Neural cell (in vitro differentiated cells): ENCODE measurements around the gene ICAM3. TPM values are rescaled to one million over a fixed set of nuclear protein-coding genes. Genes with fewer than 3 reads are reported as not detected.

Source experiments
- H2AFZ ChIP-seq: fragments of 200-600, 300-800 bp; sonication (generic), shearing (Covaris generic); 2 replicates; pipeline ENCODE4 v1.6.0; 2014; ENCODE audit warnings: low read depth, mild to moderate bottlenecking, antibody characterized with exemption, low read length, moderate library complexity
- H3F3A ChIP-seq: fragments of 200-600 bp; shearing (Covaris generic); 2 replicates; pipeline ENCODE4 v1.6.1; 2016; ENCODE audit warnings: mild to moderate bottlenecking, moderate library complexity, mixed read lengths, antibody characterized with exemption, low read length; ENCODE audit not compliant: insufficient read depth, poor library complexity, severe bottlenecking
- H3K27ac ChIP-seq: fragments of 200-600, 300-800 bp; sonication (generic), shearing (Covaris generic); 2 replicates; pipeline ENCODE4 v1.5.1; 2014; ENCODE audit warnings: mild to moderate bottlenecking, low read length, moderate library complexity
- H3K27me3 ChIP-seq: fragments of 300-800, 200-600 bp; sonication (generic), shearing (Covaris generic); 2 replicates; pipeline ENCODE4 v1.6.0; 2014; ENCODE audit warnings: mild to moderate bottlenecking, low read depth, low read length, moderate library complexity; ENCODE audit not compliant: insufficient read depth
- H3K36me3 ChIP-seq: fragments of 300-800, 200-600 bp; sonication (generic), shearing (Covaris generic); 2 replicates; pipeline ENCODE4 v1.5.1; 2014; ENCODE audit warnings: mild to moderate bottlenecking, antibody characterized with exemption, low read length, moderate library complexity; ENCODE audit not compliant: insufficient read depth
- H3K4me2 ChIP-seq: fragments of 300-800, 200-600 bp; sonication (generic), shearing (Covaris generic); 2 replicates; pipeline ENCODE4 v1.6.0; 2014; ENCODE audit warnings: mild to moderate bottlenecking, low read length
- H3K4me3 ChIP-seq: fragments of 300-800, 200-600 bp; sonication (generic), shearing (Covaris generic); 2 replicates; pipeline ENCODE4 v1.5.1; 2014; ENCODE audit warnings: mild to moderate bottlenecking, low read length, moderate library complexity
- H3K79me2 ChIP-seq: fragments of 200-600 bp; shearing (Covaris generic); replicated peaks from 2 replicates; pipeline ENCODE4 v1.6.0; 2014; ENCODE audit warnings: mild to moderate bottlenecking, low read length, moderate library complexity; ENCODE audit not compliant: insufficient read depth
- H3K9ac ChIP-seq: fragments of 300-800, 200-600 bp; sonication (generic), shearing (Covaris generic); 2 replicates; pipeline ENCODE4 v1.6.1; 2016; ENCODE audit warnings: mild to moderate bottlenecking, low read length, mixed read lengths
- H3K9me2 ChIP-seq: fragments of 200-600 bp; shearing (Covaris generic); 2 replicates; pipeline ENCODE4 v1.6.1; 2016; ENCODE audit warnings: mild to moderate bottlenecking, low read length, mixed read lengths; ENCODE audit not compliant: insufficient read depth
- H3K9me3 ChIP-seq: fragments of 200-600, 300-800 bp; sonication (generic), shearing (Covaris generic); 2 replicates; pipeline ENCODE4 v1.6.1; 2016; ENCODE audit warnings: mild to moderate bottlenecking, mixed run types, low read length, moderate library complexity, mixed read lengths
- H4K20me1 ChIP-seq: fragments of 200-600 bp; shearing (Covaris generic); 2 replicates; pipeline ENCODE4 v1.6.1; 2016; ENCODE audit warnings: mild to moderate bottlenecking, mixed run types; ENCODE audit not compliant: insufficient read depth
- EP300 ChIP-seq: fragments of 450-650 bp; conservative IDR thresholded peaks from 2 replicates; pipeline ENCODE4 v1.6.1; 2014; ENCODE audit warnings: antibody characterized with exemption, mild to moderate bottlenecking, moderate library complexity; ENCODE audit not compliant: poor library complexity, severe bottlenecking
- EZH2 ChIP-seq: fragments of 200-600, 300-800 bp; shearing (Covaris generic), sonication (generic); IDR thresholded peaks from 2 replicates; pipeline ENCODE4 v1.6.1; 2014; ENCODE audit warnings: antibody characterized with exemption, low read length, borderline replicate concordance, mild to moderate bottlenecking; ENCODE audit not compliant: insufficient read depth, poor library complexity, severe bottlenecking
- MXI1 ChIP-seq: fragments of 450-650 bp; conservative IDR thresholded peaks from 2 replicates; pipeline ENCODE4 v1.6.1; 2014; ENCODE audit warnings: antibody characterized with exemption, mild to moderate bottlenecking; ENCODE audit not compliant: poor library complexity, severe bottlenecking
- POLR2AphosphoS5 ChIP-seq: IDR thresholded peaks from 2 replicates; pipeline ENCODE4 v1.6.1; 2012
- RAD21 ChIP-seq: fragments of 450-650 bp; conservative IDR thresholded peaks from 2 replicates; pipeline ENCODE4 v1.6.1; 2014; ENCODE audit warnings: antibody characterized with exemption, mild to moderate bottlenecking, moderate library complexity
- SMC3 ChIP-seq: fragments of 450-650 bp; conservative IDR thresholded peaks from 2 replicates; pipeline ENCODE4 v1.6.1; 2014; ENCODE audit warnings: antibody characterized with exemption, mild to moderate bottlenecking, moderate library complexity; ENCODE audit not compliant: poor library complexity
- TAF1 ChIP-seq: IDR thresholded peaks from 2 replicates; pipeline ENCODE4 v1.6.1; 2012; ENCODE audit warnings: low read depth
- polyA plus RNA-seq: library from polyadenylated mRNA; depleted of rRNA; stranded (reverse); fragments of >200 nt; gene quantifications from 2 replicates; pipeline ENCODE4 v1.2.3, GENCODE V29; 2014
- TF ChIP-seq, protein P1 (sequence below): fragments of 450-650 bp; IDR thresholded peaks from 2 replicates; pipeline ENCODE4 v1.5.1; 2014; ENCODE audit warnings: antibody characterized with exemption, mild to moderate bottlenecking, moderate library complexity; ENCODE audit not compliant: poor library complexity, severe bottlenecking
- TF ChIP-seq, protein P2 (sequence below): IDR thresholded peaks from 2 replicates; pipeline ENCODE4 v1.6.1; 2012; ENCODE audit warnings: borderline replicate concordance

The ICAM3 gene
- polyA plus RNA-seq, 1 donor from 2014 or later = 0.53 TPM

DNA sequence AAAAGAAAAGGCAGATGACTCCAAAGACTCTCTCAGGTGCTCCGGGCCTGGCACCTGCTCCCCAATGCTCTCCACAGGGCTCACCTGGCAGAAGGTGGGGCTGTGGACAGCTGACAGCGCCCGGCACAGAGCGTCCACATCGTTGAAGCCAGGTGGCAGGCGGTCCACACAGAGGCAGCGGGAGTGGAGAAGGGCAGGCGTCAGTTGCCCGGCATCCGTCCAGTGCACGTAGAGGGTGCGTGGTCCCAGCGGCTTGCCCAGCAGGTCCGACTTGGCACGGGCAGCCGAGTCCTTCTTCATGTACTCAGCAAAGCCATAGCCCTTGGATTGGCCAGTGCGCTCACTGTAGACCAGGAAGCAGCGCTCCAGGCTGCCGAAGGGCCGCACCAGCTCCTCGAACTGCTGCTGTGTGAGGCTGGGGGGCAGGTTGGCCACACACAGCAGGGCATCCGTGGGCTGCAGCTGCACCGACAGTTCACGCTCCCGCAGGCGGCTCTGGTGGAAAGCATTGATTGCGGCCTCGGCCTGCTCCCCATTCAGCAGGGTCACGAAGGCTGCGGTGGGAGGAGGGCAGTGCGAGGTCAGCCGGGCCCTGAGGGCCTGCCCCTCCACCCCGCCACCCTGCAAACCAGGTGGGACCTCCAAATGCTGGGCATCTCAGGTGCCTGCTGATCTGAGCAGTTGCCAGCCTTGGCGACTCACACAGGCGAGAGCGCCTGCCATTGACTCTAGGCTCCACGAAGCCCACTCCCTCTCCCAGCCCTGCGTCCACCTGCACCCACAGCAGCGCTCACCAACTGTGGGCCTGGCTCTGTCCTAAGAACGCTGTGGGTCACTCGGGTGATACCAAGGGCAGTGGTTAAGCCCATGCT lies 10.6 kb downstream of the ICAM3 start:
- H3K36me3 ChIP-seq = no peaks in the 10 kb centered on the region
- H4K20me1 ChIP-seq = no peaks in the 10 kb centered on the region
- peaks cover 22% of the 10 kb centered on the region for H3K79me2 ChIP-seq

DNA sequence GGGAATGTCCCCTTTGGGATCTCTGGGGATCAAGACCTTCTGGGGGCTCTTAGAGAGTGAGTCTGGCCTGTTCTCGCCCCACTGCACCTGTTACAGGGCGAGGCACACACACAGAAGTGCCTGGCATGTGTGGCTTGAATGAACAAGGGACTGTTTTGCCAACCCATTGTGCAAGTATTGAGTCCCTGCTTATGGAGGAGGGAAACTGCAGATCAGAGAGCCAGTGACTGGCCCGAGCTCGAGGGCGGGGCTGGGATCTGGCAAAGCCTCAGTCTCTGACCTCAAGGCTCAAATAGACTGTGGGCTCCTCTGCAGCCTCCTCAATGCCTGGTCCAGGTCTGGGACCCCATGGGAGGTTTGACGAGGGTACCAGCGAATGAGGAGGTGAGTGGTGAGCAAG lies 11.6 kb downstream of the ICAM3 start:
- no peaks in the 10 kb centered on the region for H3F3A ChIP-seq
- TF ChIP-seq TAF1 = no peak
- TF ChIP-seq, protein P1, sequence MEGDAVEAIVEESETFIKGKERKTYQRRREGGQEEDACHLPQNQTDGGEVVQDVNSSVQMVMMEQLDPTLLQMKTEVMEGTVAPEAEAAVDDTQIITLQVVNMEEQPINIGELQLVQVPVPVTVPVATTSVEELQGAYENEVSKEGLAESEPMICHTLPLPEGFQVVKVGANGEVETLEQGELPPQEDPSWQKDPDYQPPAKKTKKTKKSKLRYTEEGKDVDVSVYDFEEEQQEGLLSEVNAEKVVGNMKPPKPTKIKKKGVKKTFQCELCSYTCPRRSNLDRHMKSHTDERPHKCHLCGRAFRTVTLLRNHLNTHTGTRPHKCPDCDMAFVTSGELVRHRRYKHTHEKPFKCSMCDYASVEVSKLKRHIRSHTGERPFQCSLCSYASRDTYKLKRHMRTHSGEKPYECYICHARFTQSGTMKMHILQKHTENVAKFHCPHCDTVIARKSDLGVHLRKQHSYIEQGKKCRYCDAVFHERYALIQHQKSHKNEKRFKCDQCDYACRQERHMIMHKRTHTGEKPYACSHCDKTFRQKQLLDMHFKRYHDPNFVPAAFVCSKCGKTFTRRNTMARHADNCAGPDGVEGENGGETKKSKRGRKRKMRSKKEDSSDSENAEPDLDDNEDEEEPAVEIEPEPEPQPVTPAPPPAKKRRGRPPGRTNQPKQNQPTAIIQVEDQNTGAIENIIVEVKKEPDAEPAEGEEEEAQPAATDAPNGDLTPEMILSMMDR = no peak
- no peak for TF ChIP-seq MXI1
- TF ChIP-seq EP300 = no peak
- no peak for TF ChIP-seq RAD21
- TF ChIP-seq, protein P2, sequence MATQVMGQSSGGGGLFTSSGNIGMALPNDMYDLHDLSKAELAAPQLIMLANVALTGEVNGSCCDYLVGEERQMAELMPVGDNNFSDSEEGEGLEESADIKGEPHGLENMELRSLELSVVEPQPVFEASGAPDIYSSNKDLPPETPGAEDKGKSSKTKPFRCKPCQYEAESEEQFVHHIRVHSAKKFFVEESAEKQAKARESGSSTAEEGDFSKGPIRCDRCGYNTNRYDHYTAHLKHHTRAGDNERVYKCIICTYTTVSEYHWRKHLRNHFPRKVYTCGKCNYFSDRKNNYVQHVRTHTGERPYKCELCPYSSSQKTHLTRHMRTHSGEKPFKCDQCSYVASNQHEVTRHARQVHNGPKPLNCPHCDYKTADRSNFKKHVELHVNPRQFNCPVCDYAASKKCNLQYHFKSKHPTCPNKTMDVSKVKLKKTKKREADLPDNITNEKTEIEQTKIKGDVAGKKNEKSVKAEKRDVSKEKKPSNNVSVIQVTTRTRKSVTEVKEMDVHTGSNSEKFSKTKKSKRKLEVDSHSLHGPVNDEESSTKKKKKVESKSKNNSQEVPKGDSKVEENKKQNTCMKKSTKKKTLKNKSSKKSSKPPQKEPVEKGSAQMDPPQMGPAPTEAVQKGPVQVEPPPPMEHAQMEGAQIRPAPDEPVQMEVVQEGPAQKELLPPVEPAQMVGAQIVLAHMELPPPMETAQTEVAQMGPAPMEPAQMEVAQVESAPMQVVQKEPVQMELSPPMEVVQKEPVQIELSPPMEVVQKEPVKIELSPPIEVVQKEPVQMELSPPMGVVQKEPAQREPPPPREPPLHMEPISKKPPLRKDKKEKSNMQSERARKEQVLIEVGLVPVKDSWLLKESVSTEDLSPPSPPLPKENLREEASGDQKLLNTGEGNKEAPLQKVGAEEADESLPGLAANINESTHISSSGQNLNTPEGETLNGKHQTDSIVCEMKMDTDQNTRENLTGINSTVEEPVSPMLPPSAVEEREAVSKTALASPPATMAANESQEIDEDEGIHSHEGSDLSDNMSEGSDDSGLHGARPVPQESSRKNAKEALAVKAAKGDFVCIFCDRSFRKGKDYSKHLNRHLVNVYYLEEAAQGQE = no peak
- TF ChIP-seq POLR2AphosphoS5 = no peak
- TF ChIP-seq EZH2 = no peak
- TF ChIP-seq SMC3 = no peak
- no peak overlapping the region for H3K4me2 ChIP-seq
- H3K79me2 ChIP-seq = peaks cover 22% of the 10 kb centered on the region
- H3K27ac ChIP-seq = no peak overlapping the region
- H2AFZ ChIP-seq = no peak overlapping the region
- H3K9me2 ChIP-seq = no peaks in the 10 kb centered on the region
- H3K27me3 ChIP-seq = no peaks in the 10 kb centered on the region
- no peak overlapping the region for H3K4me3 ChIP-seq
- H3K9ac ChIP-seq = no peak overlapping the region
- no peaks in the 10 kb centered on the region for H3K9me3 ChIP-seq
- H4K20me1 ChIP-seq = no peaks in the 10 kb centered on the region
- H3K36me3 ChIP-seq = no peaks in the 10 kb centered on the region

More for the DNA sequence above, 10.6 kb downstream of the ICAM3 start:
- H3F3A ChIP-seq = no peaks in the 10 kb centered on the region
- H3K27me3 ChIP-seq = no peaks in the 10 kb centered on the region
- H3K4me3 ChIP-seq = no peak overlapping the region
- no peak overlapping the region for H3K9ac ChIP-seq
- no peak overlapping the region for H3K4me2 ChIP-seq
- no peak overlapping the region for H3K27ac ChIP-seq
- no peaks in the 10 kb centered on the region for H3K9me3 ChIP-seq
- TF ChIP-seq EP300 = no peak
- no peak for TF ChIP-seq MXI1
- TF ChIP-seq, protein P1 = no peak
- no peak for TF ChIP-seq RAD21
- TF ChIP-seq TAF1 = no peak
- no peak for TF ChIP-seq EZH2
- TF ChIP-seq POLR2AphosphoS5 = no peak
- TF ChIP-seq, protein P2 = no peak
- no peak for TF ChIP-seq SMC3
- H3K9me2 ChIP-seq = no peaks in the 10 kb centered on the region
- no peak overlapping the region for H2AFZ ChIP-seq
